ENCODE data around the gene STXBP1.

DNA sequence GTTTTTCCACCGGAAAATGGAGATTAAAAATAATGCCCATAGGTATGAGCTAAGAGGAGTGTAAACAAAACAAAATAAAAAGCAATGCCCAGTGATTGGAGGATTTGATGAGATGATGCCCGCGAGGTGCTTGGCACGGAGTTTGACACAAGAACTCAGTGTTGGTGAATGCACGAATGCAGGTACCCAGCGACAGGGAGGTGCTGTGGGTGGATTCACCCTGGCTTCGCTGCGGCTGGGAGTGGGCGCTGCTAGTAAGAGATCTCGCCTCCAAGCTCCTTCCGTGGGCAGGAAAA, 526 bp upstream of the STXBP1 start:
- TF ChIP-seq POLR2A (IDR thresholded peaks at IDR 0.05) = no peak
- TF ChIP-seq, protein P1, sequence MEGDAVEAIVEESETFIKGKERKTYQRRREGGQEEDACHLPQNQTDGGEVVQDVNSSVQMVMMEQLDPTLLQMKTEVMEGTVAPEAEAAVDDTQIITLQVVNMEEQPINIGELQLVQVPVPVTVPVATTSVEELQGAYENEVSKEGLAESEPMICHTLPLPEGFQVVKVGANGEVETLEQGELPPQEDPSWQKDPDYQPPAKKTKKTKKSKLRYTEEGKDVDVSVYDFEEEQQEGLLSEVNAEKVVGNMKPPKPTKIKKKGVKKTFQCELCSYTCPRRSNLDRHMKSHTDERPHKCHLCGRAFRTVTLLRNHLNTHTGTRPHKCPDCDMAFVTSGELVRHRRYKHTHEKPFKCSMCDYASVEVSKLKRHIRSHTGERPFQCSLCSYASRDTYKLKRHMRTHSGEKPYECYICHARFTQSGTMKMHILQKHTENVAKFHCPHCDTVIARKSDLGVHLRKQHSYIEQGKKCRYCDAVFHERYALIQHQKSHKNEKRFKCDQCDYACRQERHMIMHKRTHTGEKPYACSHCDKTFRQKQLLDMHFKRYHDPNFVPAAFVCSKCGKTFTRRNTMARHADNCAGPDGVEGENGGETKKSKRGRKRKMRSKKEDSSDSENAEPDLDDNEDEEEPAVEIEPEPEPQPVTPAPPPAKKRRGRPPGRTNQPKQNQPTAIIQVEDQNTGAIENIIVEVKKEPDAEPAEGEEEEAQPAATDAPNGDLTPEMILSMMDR (IDR thresholded peaks at IDR 0.05) = no peak
- no peak for TF ChIP-seq POLR2AphosphoS5 (IDR thresholded peaks at IDR 0.05)
- TF ChIP-seq EP300 (IDR thresholded peaks at IDR 0.05) = no peak
